Stimulated activated CD4-positive, alpha-beta T cell treated with anti-CD3 and anti-CD28 coated beads, Interleukin-12 subunit alpha, Interleukin-12 subunit beta, amount 100 ng/mL, for 4 hours (primary cell): ENCODE data around the gene ZNF821.
"Not testable (repeated sequence)": the region's sequence is repeated elsewhere in the genome, so short reads cannot be mapped to it uniquely, and the experiment has no call there.

Experiments used
- DNase-seq: peaks from one replicate; pipeline ENCODE4 v3.0.0-alpha.2; 2020

The ZNF821 gene

DNA sequence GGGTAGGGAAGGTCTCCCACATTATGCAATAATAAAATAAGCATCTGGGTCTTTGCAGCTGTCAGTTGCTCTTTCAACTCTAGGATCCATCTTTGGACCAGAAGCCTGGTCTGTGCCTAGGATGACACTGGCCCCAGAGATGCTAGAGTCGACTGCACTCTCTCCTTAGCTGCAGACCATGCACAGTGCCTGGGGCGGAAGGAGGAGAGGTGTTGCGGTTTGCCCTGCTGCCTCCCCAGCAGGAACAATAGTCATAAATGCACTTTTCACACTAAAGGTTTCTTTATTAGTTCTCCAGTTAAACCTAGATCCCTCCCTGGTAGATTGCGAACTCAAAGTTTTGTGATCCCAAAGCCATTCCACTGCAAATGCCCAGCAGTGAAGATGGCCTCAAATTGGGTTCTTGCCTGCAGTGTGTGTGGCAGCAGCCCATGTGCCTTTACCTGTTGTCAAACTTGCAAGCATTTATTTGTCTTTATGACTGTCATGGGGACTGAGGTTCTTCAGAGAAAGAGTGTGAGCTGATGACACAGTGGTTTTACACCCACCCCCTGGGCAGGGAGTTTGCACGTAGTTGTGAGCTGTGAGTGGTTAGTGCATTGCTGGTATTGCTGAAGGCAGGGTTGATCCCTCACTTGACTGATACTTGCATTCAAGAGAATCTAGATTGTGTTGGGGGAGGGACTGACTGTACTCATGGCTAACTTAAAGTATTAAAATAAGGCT is 27.9 kb downstream of the ZNF821 start:
- no peak for DNase-seq

DNA sequence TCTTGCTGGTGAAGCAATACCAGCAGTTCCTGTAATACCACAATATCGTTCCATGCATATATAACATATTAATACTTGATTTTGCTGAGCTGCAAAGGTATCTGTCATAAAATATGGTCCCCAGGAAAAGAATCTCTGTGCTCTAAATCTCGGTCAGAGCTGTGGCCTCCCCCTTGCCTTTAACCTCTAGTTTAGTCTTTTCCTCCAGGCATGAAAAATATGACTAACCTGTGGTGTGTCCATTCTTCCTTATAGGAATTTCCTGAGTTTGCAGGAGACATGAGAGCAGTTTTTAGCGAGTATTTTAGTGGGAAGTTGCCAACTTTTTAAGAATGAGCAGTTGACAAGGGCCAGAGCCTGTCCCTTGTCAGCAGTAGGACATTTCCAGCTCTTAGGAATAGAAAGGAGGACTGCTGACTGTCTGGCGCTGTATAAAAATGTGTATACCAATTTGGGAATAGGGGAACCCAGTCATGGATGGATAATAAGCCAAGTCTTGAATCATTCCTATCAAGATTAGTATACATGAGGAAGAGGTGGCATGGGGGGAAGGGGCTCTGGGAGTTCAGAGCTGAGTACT is 29.5 kb downstream of the ZNF821 start:
- no peak for DNase-seq

GRCh38 chr16:71853413-71853812 is 30.6 kb downstream of the ZNF821 start:
- no peak for DNase-seq

DNA sequence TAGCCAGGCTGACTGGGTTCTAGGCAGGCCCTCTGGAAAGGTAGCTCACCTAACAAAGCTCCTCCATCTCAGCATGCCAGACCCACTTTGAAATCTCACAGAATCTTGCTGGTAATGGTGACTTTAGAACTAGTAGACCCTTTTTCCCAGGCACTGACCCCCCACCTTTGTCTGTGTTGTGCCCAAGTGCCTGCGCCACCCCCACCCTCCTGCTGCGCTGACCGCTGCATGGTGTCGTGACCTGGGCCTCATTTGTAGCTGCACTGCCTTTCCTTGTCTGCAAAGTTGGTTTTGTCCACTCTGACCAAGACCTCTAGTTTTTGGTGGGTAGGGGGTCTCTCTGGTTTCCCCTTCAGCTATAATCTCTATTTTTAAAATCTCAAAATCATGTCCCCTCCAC is 31.4 kb downstream of the ZNF821 start:
- no peak for DNase-seq

- no peak for DNase-seq
These were observed 31.8 kb downstream of the ZNF821 start for GRCh38 chr16:71852158-71852557.

DNA sequence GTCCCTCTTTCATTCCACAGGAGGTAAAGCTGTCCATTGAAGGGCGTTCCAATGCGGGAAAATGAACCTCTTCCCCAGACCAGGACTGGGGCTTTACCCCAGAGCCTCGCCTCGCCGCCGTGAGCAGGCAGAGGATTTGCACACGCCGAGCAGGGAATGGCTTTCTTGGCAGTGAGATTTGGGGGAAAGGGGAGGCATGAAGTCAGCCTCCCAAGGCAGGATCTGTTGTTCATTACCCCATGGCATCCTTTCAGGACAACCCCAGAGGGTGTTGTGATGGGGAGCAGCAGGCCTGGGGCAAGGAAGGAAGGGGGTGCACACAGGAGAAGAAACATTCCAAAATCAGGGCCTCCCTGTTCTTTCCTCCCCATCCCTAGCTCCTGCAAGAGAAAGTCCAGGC is 32.2 kb downstream of the ZNF821 start:
- DNase-seq: no peak

- no peak for DNase-seq
These were observed 35.4 kb downstream of the ZNF821 start for GRCh38 chr16:71848622-71849021.

DNA sequence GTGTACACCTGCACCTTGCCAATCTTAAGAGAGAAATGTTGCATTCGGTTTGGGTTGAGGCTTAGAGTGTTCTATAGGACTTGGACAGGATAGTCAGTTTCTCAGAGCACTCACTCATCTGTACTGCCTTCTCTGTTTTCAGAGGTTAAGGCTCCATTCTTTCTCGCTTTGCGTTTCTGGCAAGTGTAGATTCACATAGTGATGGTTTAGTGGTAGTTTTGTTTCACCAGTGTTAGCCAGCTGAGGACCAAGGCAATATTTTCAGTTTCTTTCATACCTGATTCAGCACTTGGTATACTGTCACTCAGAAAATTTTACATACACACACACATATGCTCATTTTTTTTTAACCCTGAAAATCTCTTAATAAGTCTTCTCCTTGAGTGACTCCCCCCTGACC is 36.9 kb downstream of the ZNF821 start:
- DNase-seq: no peak

DNA sequence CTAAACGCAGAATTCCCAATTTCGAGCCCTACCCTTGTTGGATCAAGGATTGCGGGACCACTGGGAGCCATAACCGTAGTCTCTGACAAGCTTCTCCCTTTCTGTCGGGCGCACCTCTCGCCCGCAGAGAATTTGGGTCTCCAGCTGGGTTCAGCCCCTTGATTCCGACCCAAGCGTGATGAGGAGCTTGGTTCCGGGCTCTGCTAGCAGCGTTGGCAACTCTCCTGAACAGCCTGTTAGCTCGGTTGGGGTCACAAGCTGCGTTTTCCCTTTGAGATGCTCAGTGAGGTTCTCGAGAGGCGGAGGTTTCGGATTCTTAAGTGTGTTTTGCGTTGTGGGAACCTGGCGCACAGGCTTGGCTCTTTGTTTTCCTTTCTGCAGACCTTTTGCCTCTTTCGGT is 37.6 kb downstream of the ZNF821 start:
- no peak for DNase-seq

- DNase-seq: peak; percentile 93
These were observed 38.1 kb downstream of the ZNF821 start, which contains the start of gene ATXN1L for GRCh38 chr16:71845639-71846430. Gene ATXN1L, plus strand, starts transcription at chr16:71845976. Its CDS starts 3,765 bp downstream, at chr16:71849741.

DNA sequence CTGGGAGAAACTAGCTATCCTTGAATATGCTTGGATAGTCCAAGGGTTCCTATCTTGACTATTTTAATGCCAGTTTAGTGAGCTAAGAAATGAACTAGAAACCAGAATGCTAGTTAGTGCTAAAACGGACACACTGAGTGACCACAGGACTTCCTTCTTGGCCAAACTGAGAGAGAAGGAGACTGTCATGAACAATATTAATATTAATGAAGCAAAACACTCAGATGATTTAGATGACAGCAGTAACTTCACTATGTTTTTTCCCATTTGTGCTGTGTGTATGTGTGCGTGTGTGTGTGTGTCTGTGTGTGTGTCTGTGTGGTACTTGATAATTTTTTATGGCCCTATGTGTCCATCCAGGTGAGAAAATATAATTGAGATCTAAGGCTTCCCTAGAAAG is 40.4 kb downstream of the ZNF821 start:
- no peak for DNase-seq

DNA sequence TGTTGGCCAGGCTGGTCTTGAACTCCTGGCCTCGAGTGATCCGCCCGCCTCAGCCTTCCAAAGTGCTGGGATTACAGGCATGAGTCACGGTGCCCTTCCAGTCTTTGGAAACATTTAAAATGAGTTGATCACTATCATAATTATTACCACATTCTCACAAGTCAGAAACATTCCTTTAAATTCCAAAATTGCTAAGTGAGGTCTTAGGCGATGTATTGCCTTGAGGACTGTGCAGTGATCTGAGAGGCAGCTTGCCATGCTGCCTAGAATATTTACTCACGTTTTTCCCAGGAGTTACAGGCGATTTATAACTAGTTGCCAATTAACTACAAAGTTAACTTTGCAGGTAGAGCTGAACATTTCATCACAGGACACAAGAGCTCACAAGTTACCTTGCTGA is 43.9 kb downstream of the ZNF821 start:
- no peak for DNase-seq

DNA sequence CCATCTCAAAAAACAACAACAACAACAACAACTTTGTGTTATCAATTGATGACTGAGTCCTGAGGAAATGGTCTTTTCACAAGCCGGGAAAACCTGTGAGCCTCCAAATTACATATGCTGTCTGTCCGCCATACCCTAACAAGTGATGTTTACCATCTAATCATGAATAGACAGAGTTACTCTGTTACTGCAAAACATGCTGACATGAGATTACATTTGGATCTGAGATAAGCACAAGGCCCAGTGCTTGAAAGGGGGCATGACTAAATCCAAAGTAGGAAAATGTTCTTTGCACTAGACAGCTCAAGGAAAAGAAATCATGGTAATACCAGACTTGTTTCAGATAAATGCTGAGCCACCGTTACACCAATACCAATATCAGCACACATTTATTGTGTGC is 46.8 kb downstream of the ZNF821 start:
- no peak for DNase-seq

- no peak for DNase-seq
These were observed 49.7 kb downstream of the ZNF821 start for GRCh38 chr16:71834291-71834690.

DNA sequence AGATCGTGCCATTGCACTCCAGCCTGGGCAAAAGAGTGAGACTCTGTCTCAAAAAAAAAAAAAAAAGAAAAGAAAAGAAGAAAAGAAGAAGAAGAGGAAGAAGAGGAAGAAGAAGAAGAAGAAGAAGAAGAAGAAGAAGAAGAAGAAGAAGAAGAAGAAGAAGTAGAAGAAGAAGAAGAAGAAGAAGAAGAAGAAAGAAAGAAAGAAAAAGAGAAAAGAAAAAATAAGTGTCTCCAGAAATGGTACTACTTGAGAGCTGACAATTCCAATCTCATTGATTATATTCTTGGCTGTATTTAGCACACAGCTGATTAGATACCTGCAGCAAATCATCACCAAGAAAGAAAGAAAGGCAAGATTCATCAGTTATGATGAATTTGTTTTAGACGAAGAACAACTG is 51.9 kb downstream of the ZNF821 start:
- DNase-seq: not testable (repeated sequence)

DNA sequence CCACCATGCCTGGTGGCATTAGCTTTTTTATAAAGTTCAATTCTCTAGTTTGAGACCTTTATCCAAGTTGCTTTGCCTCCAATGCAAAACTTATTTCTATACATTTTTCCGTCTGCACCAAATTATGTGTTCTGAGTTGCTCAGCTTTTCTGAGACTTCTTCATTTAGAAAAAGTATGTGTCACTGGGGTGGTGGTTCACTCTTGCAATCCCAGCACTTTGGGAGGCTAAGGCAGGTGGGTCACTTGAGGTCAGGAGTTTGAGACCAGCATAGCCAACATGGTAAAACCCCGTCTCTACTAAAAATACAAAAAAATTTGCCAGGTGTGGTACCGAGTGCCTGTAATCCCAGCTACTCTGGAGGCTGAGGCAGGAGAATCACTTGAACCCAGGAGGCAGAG is 52.3 kb downstream of the ZNF821 start:
- DNase-seq: not testable (repeated sequence)

DNA sequence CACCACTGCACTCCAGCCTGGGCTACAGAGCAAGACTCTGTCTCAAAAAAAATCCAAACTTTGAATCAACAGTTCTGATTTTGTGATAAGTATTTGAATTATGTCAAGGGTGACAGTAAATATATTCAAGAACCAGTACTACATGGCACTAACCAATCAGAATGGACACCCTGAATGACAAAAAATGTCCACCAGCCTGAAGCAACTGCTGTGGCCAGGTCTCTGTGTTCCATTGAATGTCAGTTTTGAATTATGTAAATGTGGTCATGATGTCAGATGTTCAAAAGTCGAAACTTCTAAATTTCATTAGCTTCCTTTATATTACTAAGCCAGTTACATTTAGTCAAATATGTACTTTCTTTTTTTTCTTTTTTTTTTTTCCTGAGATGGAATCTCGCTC is 53.6 kb downstream of the ZNF821 start:
- DNase-seq: no peak

DNA sequence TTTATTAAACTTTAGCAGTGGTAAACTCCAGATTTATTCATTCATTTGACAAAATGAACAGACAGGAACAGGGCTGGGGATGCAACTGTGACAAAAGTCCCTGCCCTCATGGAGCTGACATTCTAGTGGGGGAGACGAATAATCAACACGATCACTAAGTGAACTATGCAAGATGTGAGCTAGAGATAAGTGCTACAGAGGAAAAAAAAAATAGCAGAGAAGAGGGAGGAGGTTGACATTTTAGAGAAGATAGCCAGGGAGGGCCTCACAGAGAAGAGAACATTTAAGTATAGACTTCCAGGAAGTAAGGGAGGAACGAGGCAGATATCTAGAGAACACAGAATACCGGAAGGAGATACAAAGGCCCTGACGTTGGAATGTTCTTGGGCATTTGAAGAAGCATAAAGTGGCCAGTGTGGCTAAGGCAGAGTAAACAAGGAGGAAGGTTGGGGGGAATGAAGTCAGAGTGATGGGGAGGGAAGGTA is 57.4 kb downstream of the ZNF821 start:
- DNase-seq: no peak

DNA sequence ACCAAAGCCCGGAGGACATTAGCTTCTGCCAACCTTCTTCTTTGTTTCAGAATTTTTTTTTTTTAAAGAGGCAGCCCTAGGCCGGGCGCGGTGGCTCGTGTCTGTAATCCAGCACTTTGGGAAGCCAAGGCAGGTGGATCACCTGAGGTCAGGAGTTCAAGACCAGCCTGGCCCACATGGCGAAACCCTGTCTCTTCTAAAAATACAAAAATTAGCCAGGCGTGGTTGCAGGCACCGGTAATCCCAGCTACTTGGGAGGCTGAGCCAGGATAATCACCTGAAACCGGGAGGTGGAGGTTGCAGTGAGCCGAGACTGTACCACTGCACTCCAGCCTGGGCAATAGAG is 66.9 kb downstream of the ZNF821 start:
- DNase-seq: not testable (repeated sequence)

- DNase-seq: no peak
These were observed 72.7 kb downstream of the ZNF821 start for GRCh38 chr16:71811261-71811803.

DNA sequence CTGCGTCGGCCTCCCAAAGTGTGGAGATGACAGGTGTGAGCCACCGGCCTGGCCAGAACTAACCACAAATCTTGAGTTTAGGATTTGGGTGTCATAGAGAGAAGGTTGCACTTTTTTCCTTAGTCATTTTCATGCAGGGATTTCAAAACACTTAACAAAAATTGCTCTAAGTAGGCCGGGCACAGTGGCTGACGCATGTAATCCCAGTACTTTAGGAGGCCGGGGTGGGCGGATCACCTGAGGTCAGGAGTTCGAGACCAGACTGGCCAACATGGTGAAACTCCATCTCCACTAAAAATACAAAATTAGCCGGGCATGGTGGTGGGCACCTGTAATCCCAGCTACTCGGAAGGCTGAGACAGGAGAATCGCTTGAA is 73.8 kb downstream of the ZNF821 start:
- DNase-seq: not testable (repeated sequence)
